Thoracic aorta (tissue), 2 donors: ENCODE results near the gene TET2. TPM values are rescaled to one million over a fixed set of nuclear protein-coding genes. Genes with fewer than 3 reads are reported as not detected.
A peak's percentile ranks its signal among the peaks of the same experiment; 100 is the strongest.

Experiments used
- ATAC-seq: fragments of 150-250 bp; one replicate; pipeline ENCODE4 v1.8.0; 2017; ENCODE audit warnings: low read depth; ENCODE audit not compliant: insufficient number of reproducible peaks, low FRiP score
- DNase-seq: peaks from one replicate; pipeline ENCODE4 v3.0.0-alpha.2; 2020; ENCODE audit warnings: low spot score
- H3K27ac ChIP-seq, 2 donors: fragments of 200-600 bp; sonication (generic); 1 replicate in 1 of 2; 2 replicates in 1 of 2; pipeline ENCODE4 v1.5.1; 2016; ENCODE audit warnings: mild to moderate bottlenecking in 2 of 2, moderate library complexity in 2 of 2
- H3K27me3 ChIP-seq: fragments of 200-600 bp; sonication (generic); replicated peaks from 2 replicates; pipeline ENCODE4 v1.6.0; 2016; ENCODE audit warnings: mild to moderate bottlenecking; ENCODE audit not compliant: insufficient read depth
- H3K36me3 ChIP-seq: fragments of 200-600 bp; sonication (generic); one replicate; pipeline ENCODE4 v1.5.1; 2016
- H3K4me1 ChIP-seq, 2 donors: fragments of 200-600 bp; sonication (generic); 1 replicate in 1 of 2; 2 replicates in 1 of 2; pipeline versions ENCODE4 v1.5.1 to v1.6.0; 2016; ENCODE audit warnings: low read depth in 2 of 2, mild to moderate bottlenecking in 1 of 2; ENCODE audit not compliant: control insufficient read depth in 1 of 2
- H3K4me3 ChIP-seq: fragments of 200-600 bp; sonication (generic); 2 replicates; pipeline ENCODE4 v1.5.1; 2016; ENCODE audit warnings: mild to moderate bottlenecking
- H3K9me3 ChIP-seq: fragments of 200-600 bp; sonication (generic); 2 replicates; pipeline ENCODE4 v1.5.1; 2016
- CTCF ChIP-seq: fragments of 200-600 bp; sonication (generic); IDR thresholded peaks from one replicate; pipeline ENCODE4 v1.5.1; 2019; ENCODE audit warnings: antibody characterized with exemption
- total RNA-seq, 2 donors: library from RNA; depleted of rRNA; stranded (reverse); fragments of >200 nt; gene quantifications; one replicate each; pipeline versions ENCODE4 v1.1.0 to v1.2.3, GENCODE V29; 2016

The TET2 gene
- total RNA-seq, 2 donors from 2014 or later = 23.6 to 31.7 TPM

- no peak for TF ChIP-seq CTCF
- Histone ChIP-seq H3K27ac (no peak overlapping the region), H3K9me3 (no peaks in the 10 kb centered on the region), H3K4me1 (no peaks in the 10 kb centered on the region), H3K4me3 (no peak overlapping the region), H3K27me3 (no peaks in the 10 kb centered on the region), H3K36me3 (no peaks in the 10 kb centered on the region)
- ATAC-seq (no peak), DNase-seq (no peak)
These were observed 61.9 kb downstream of the TET2 start for GRCh38 chr4:105208561-105208960.

GRCh38 chr4:105210916-105211315, 64.2 kb downstream of the TET2 start:
- TF ChIP-seq CTCF = no peak
- no peak for DNase-seq
- no peak for ATAC-seq
- Histone ChIP-seq H3K36me3 (no peaks in the 10 kb centered on the region), H3K4me3 (no peak overlapping the region), H3K4me1 (peaks cover 4 to 15% of the 10 kb centered on the region in 2 donors), H3K27me3 (no peaks in the 10 kb centered on the region), H3K27ac (no peak overlapping the region), H3K9me3 (no peaks in the 10 kb centered on the region)

- ATAC-seq (no peak), DNase-seq (no peak)
These were observed 69.1 kb downstream of the TET2 start for GRCh38 chr4:105215609-105216313.

GRCh38 chr4:105225500-105225899, 78.8 kb downstream of the TET2 start:
- no peaks in the 10 kb centered on the region for H3K36me3 ChIP-seq
- DNase-seq = no peak
- H3K9me3 ChIP-seq = no peaks in the 10 kb centered on the region
- no peak for ATAC-seq
- TF ChIP-seq CTCF = no peak
- no peak overlapping the region for H3K27ac ChIP-seq
- peaks cover 0 to 22% of the 10 kb centered on the region in 2 donors for H3K4me1 ChIP-seq
- no peak overlapping the region for H3K4me3 ChIP-seq
- no peaks in the 10 kb centered on the region for H3K27me3 ChIP-seq

More at GRCh38 chr4:105215609-105216313, 69.1 kb downstream of the TET2 start:
- no peaks in the 10 kb centered on the region for H3K9me3 ChIP-seq
- peak overlapping the region; percentile 18 for H3K4me3 ChIP-seq
- peaks cover 6 to 17% of the 10 kb centered on the region in 2 donors for H3K4me1 ChIP-seq
- TF ChIP-seq CTCF = no peak
- no peaks in the 10 kb centered on the region for H3K27me3 ChIP-seq
- H3K27ac ChIP-seq = peak overlapping the region in 1 of 2 donors; percentile 44
- H3K36me3 ChIP-seq = no peaks in the 10 kb centered on the region

GRCh38 chr4:105227054-105227453, 80.4 kb downstream of the TET2 start:
- Histone ChIP-seq H3K27me3 (no peaks in the 10 kb centered on the region), H3K9me3 (no peaks in the 10 kb centered on the region), H3K4me3 (no peak overlapping the region), H3K36me3 (no peaks in the 10 kb centered on the region), H3K4me1 (peaks cover 0 to 25% of the 10 kb centered on the region in 2 donors), H3K27ac (no peak overlapping the region)
- no peak for TF ChIP-seq CTCF
- ATAC-seq (no peak), DNase-seq (no peak)
